RWPE2 (cell line): ENCODE measurements around the gene AGPAT1.

Experiments used
- ATAC-seq: fragments of 200-7000 bp; cut with Tn5 transposase; 3 replicates; pipeline ENCODE4 v1.9.1; 2021; ENCODE audit warnings: low read depth
- DNase-seq: peaks from one replicate; pipeline ENCODE4 v3.0.0-alpha.2; 2020; ENCODE audit warnings: low spot score
- H3K27ac ChIP-seq: fragments of 450-650 bp; 2 replicates; pipeline ENCODE4 v1.5.1; 2017; ENCODE audit warnings: mild to moderate bottlenecking; ENCODE audit not compliant: poor library complexity, severe bottlenecking
- H3K27me3 ChIP-seq: fragments of 250-450 bp; sonication (Bioruptor Pico); 2 replicates; pipeline ENCODE4 v1.5.1; 2021; ENCODE audit warnings: mild to moderate bottlenecking, moderate library complexity; ENCODE audit not compliant: insufficient read depth, poor library complexity, severe bottlenecking
- H3K36me3 ChIP-seq: fragments of 250-450 bp; sonication (Bioruptor Pico); 2 replicates; pipeline ENCODE4 v1.5.1; 2020; ENCODE audit warnings: low read depth, mild to moderate bottlenecking, moderate library complexity
- H3K4me1 ChIP-seq: fragments of 250-450 bp; sonication (Bioruptor Pico); 2 replicates; pipeline ENCODE4 v1.5.1; 2021; ENCODE audit warnings: mild to moderate bottlenecking, moderate library complexity; ENCODE audit not compliant: insufficient read depth, poor library complexity, severe bottlenecking
- H3K4me3 ChIP-seq: fragments of 250-450 bp; sonication (Bioruptor Pico); 2 replicates; pipeline ENCODE4 v1.5.1; 2021; ENCODE audit warnings: mild to moderate bottlenecking, moderate library complexity; ENCODE audit not compliant: severe bottlenecking
- H3K9me3 ChIP-seq: fragments of 250-450 bp; sonication (Bioruptor Pico); 2 replicates; pipeline ENCODE4 v1.5.1; 2021; ENCODE audit warnings: mild to moderate bottlenecking, moderate library complexity; ENCODE audit not compliant: severe bottlenecking
- CTCF ChIP-seq: fragments of 450-650 bp; IDR thresholded peaks from one replicate; pipeline ENCODE4 v1.5.1; 2017; ENCODE audit warnings: mild to moderate bottlenecking, moderate library complexity; ENCODE audit not compliant: poor library complexity, severe bottlenecking

The AGPAT1 gene

DNA sequence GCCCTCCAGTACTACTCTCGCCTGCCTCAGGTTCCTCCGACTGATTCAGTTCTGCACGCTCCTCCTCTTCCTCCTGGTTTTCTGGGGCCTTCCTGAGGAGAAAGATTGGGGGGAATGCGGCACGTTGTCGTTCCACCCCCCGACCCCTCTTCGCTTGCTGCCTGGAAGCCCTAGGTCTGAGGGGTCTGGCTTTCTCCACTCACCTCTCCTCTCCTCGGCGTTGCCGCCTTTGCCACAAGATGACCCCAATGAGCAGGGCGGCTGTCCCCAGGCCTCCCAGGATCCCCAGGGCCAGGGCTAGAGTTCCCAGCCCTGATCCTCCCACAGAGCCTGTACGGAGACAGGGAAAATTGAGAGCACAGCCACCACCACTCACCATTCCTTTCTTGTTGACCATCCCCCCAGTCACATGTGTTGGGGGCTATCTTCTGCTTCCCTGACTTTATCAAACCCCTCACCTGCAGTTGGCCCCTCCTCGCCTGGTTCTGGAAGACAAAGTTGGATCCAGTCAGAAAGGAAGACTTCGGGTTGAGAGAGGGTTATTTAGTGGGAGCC is 5.3 kb upstream of the AGPAT1 start:
- Histone ChIP-seq H3K36me3 (peaks cover 25% of the 10 kb centered on the region), H3K4me3 (no peak overlapping the region), H3K27me3 (no peaks in the 10 kb centered on the region), H3K27ac (no peak overlapping the region), H3K9me3 (no peaks in the 10 kb centered on the region), H3K4me1 (peaks cover 3% of the 10 kb centered on the region)
- ATAC-seq (no peak), DNase-seq (no peak)
- TF ChIP-seq CTCF: no peak

DNA sequence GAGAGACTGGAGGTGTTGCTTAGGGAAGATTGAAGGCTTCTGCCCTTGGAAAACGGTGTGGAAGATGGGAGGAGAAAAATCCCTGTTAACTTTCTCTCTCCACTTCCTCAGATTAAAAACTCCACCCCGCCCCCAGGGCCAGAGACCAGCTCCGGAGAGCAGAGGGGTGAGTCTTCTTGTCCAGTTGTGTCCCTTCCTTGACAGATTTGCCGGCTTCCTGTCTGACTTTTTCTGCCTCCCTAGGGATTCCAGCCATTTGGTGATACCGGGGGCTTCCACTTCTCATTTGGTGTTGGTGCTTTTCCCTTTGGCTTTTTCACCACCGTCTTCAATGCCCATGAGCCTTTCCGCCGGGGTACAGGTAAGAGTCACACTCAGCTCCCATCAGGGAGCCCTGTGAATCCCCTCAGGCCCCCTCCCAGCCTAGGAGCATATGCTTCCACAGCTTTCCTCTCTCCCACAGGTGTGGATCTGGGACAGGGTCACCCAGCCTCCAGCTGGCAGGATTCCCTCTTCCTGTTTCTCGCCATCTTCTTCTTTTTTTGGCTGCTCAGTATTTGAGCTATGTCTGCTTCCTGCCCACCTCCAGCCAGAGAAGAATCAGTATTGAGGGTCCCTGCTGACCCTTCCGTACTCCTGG is 4.0 kb upstream of the AGPAT1 start:
- H3K27me3 ChIP-seq: no peaks in the 10 kb centered on the region
- H3K4me1 ChIP-seq: peaks cover 4% of the 10 kb centered on the region
- H3K9me3 ChIP-seq: no peaks in the 10 kb centered on the region
- ATAC-seq: no peak
- H3K27ac ChIP-seq: no peak overlapping the region
- no peak for TF ChIP-seq CTCF
- H3K36me3 ChIP-seq: peaks cover 25% of the 10 kb centered on the region
- no peak overlapping the region for H3K4me3 ChIP-seq
- no peak for DNase-seq

- H3K4me1 ChIP-seq: peaks cover 4% of the 10 kb centered on the region
- no peaks in the 10 kb centered on the region for H3K9me3 ChIP-seq
- H3K27me3 ChIP-seq: no peaks in the 10 kb centered on the region
- peak overlapping the region; percentile 45 for H3K4me3 ChIP-seq
- TF ChIP-seq CTCF: no peak
- peak overlapping the region; percentile 89 for H3K27ac ChIP-seq
- peaks cover 18% of the 10 kb centered on the region for H3K36me3 ChIP-seq
- DNase-seq (no peak), ATAC-seq (no peak)
Measured at GRCh38 chr6:32178547-32179440, 2.9 kb upstream of the AGPAT1 start.

GRCh38 chr6:32177788-32178546 is 2.1 kb upstream of the AGPAT1 start, which contains the start of gene RNF5:
TSS of gene RNF5 (plus strand) at chr6:32178405. CDS start at chr6:32178512, 107 bp downstream.
- H3K4me1 ChIP-seq: peaks cover 4% of the 10 kb centered on the region
- no peaks in the 10 kb centered on the region for H3K27me3 ChIP-seq
- H3K4me3 ChIP-seq: peak within 1 kb of the TSS; percentile 45
- peak within 1 kb of the TSS; percentile 89 for H3K27ac ChIP-seq
- TF ChIP-seq CTCF: no peak
- H3K36me3 ChIP-seq: peaks cover 10% of the 10 kb centered on the region
- ATAC-seq (peak; percentile 84), DNase-seq (peak; percentile 98)
- H3K9me3 ChIP-seq: no peaks in the 10 kb centered on the region
